Activated CD8-positive, alpha-beta memory T cell treated with anti-CD3 and anti-CD28 coated beads, Interleukin-2, amount 10 ng/mL, durations not matched to agents 7 days and 5 days (primary cell): Measurements from ENCODE around the gene FEM1B. TPM values are rescaled to one million over a fixed set of nuclear protein-coding genes. Genes with fewer than 3 reads are reported as not detected.

ENCODE experiments used
- ATAC-seq: fragments of 150-1000 bp; cut with Tn5 transposase; one replicate; pipeline ENCODE4 v1.10.0; 2021; ENCODE audit warnings: moderate library complexity
- CTCF ChIA-PET: fragments of 350-600 bp; sonication (Branson Sonifier 250); formaldehyde crosslinking; loops from one replicate; lab custom pipeline; 2021; ENCODE audit warnings: antibody characterized with exemption; lab: Charles Lee
- DNase-seq: peaks from one replicate; pipeline ENCODE4 v3.0.0-alpha.2; 2020
- H3K27ac Mint-ChIP-seq: one replicate; pipeline ENCODE4 v1.8.0; 2021; ENCODE audit warnings: mild to moderate bottlenecking, mixed read lengths
- H3K27me3 Mint-ChIP-seq: one replicate; pipeline ENCODE4 v1.8.0; 2021; ENCODE audit warnings: mixed read lengths
- H3K36me3 Mint-ChIP-seq: one replicate; pipeline ENCODE4 v1.8.0; 2021; ENCODE audit warnings: mild to moderate bottlenecking, mixed read lengths
- H3K4me1 Mint-ChIP-seq: one replicate; pipeline ENCODE4 v1.8.0; 2021; ENCODE audit warnings: mixed read lengths
- H3K4me3 Mint-ChIP-seq: one replicate; pipeline ENCODE4 v1.8.0; 2021; ENCODE audit warnings: mild to moderate bottlenecking, moderate library complexity, mixed read lengths
- H3K9me3 Mint-ChIP-seq: one replicate; pipeline ENCODE4 v1.8.0; 2022; ENCODE audit warnings: low read depth, mixed read lengths
- total RNA-seq, 2 experiments: library from RNA; stranded (reverse); gene quantifications; one replicate each; pipeline ENCODE4 v1.2.3, GENCODE V29; 2021

FEM1B gene
- total RNA-seq, 2 experiments from 2014 or later: 48.3 to 50.1 TPM

DNA sequence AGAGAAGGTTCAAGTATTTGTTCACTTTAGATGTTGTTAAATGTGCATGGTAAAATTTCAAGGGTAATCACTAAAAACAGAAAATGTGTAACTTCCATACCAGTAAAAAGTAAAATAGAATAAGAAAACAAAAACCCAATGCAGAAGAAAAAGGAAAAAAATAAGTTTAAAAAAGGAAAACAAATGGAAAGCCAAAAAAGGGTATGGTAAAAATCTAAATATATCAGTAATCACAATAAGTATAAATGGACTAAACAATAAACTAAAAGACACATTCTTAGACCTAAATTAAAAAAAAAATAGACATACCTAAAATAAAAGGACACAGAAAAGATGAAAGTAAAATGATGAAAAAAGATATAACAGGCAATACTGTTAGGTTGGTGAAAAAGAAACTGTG lies 38.5 kb upstream of the FEM1B start:
- CTCF ChIA-PET: interaction anchor here (2.9 kb wide), 1 partner anchor 14 kb away, joined by 8 read pairs; no protein-coding TSS in a partner anchor

DNA sequence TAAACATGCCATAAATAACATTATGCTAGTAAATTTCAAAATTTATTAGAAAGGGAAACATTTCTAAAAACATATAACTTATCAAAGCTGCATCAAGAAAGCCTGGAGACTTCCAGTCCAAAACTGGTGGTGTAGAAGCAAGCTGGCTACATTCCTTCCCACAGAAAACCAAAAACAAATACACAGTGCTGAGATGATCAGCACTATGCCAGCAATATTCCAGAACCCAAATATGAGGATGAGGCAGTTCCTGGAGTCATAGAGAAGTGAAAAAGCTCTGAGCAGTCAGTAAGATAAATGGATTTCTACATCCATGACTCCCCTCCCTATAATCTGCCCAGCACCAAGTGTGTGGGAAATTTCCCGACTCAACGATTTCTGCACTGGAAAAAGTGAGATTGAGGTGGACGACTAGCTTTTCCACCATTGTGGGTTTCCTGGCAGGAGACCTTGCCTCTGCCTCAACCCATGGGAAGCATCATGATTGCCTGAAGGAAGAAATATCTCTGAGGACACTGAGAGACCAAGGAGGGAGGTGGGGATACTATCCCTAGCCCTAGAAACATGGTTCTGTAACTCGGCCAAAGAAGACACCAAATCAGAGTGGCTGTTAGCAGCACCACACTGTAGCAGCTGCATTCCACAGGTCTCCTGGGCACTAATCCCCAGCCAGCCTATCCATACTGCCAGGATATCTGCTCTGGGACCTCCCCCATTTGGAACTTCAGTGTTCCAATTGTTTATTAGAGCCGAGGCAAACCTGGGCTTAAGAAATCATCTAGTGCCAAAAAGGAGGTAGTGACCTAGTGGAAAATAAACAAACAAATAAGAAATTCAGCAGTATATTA lies 36.2 kb upstream of the FEM1B start:
- CTCF ChIA-PET: interaction anchor here (2.9 kb wide), 1 partner anchor 12 kb away, joined by 8 read pairs; no protein-coding TSS in a partner anchor

More for the DNA sequence above, 38.5 kb upstream of the FEM1B start:
- DNase-seq (no peak), ATAC-seq (no peak)
- Mint-ChIP-seq H3K4me3 (no peak overlapping the region), H3K36me3 (peaks cover 1% of the 10 kb centered on the region), H3K27ac (no peak overlapping the region), H3K27me3 (peaks cover 23% of the 10 kb centered on the region), H3K9me3 (peaks cover under 1% of the 10 kb centered on the region), H3K4me1 (no peaks in the 10 kb centered on the region)

DNA sequence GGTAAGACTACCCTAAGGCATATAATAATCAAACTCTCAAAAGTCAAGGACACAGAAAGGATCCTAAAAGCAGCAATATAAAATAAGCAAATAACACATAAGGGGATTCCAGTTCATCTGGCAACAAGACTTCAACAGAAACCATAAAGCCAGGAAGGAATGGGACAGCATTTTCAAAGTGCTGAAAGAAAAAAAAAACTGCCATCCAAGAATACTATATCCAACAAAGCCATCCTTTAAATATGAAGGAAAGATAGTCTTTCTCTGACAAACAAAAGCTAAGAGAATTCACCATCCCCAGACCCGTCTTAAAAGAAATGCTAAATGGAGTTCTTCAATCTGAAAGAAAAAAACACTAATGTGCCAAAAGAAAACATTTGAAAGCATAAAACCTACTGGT lies 33.3 kb upstream of the FEM1B start:
- ATAC-seq: no peak
- H3K4me3 Mint-ChIP-seq: no peak overlapping the region
- DNase-seq: no peak
- CTCF ChIA-PET: interaction anchor here (0.6 to 1.5 kb wide), 3 partner anchors 33 to 71 kb away, joined by 3 to 8 read pairs (median 3); no protein-coding TSS in a partner anchor
- no peaks in the 10 kb centered on the region for H3K4me1 Mint-ChIP-seq
- peaks cover 1% of the 10 kb centered on the region for H3K36me3 Mint-ChIP-seq
- no peak overlapping the region for H3K27ac Mint-ChIP-seq
- H3K9me3 Mint-ChIP-seq: peaks cover 3% of the 10 kb centered on the region
- H3K27me3 Mint-ChIP-seq: peaks cover 34% of the 10 kb centered on the region

More for the DNA sequence above, 36.2 kb upstream of the FEM1B start:
- H3K27ac Mint-ChIP-seq: no peak overlapping the region
- H3K36me3 Mint-ChIP-seq: peaks cover 1% of the 10 kb centered on the region
- DNase-seq (no peak), ATAC-seq (no peak)
- H3K27me3 Mint-ChIP-seq: peaks cover 24% of the 10 kb centered on the region
- H3K4me3 Mint-ChIP-seq: no peak overlapping the region
- no peaks in the 10 kb centered on the region for H3K4me1 Mint-ChIP-seq
- H3K9me3 Mint-ChIP-seq: peaks cover 3% of the 10 kb centered on the region

DNA sequence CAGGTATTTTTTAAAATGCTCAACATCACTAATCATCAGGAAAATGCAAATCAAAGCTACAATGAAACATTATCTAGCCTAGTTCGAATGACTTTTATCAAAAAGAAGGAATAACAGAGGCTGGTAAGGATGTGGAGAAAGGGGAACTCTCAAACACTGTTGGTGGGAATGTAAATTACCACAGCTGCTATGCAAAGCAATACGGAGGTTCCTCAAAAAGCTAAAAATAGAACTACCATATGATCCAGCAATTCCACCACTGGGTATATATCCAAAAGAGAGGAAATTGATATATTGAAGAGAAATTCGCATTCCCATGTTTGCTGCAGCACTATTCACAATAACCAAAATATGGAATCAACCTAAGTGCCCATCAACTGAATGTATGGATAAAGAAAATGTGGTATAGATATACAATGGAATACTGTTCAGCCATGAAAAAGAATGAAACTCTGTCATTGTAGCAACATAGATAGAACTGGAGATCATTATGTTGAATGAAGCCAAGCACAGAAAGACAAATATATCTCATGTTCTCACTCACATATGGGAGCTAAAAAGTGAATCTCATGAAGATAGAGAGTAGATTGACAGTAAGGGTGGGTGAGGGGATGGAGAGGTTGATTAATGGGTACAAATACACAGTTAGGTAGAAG lies 28.4 kb upstream of the FEM1B start:
- Mint-ChIP-seq H3K36me3 (no peaks in the 10 kb centered on the region), H3K4me1 (no peaks in the 10 kb centered on the region), H3K27me3 (peaks cover 39% of the 10 kb centered on the region), H3K4me3 (no peak overlapping the region), H3K9me3 (peaks cover under 1% of the 10 kb centered on the region), H3K27ac (no peak overlapping the region)
- DNase-seq (no peak), ATAC-seq (no peak)
- CTCF ChIA-PET: interaction anchor here (1.4 to 5.3 kb wide), 2 partner anchors 45 to 55 kb away, joined by 4 to 90 read pairs; no protein-coding TSS in a partner anchor

DNA sequence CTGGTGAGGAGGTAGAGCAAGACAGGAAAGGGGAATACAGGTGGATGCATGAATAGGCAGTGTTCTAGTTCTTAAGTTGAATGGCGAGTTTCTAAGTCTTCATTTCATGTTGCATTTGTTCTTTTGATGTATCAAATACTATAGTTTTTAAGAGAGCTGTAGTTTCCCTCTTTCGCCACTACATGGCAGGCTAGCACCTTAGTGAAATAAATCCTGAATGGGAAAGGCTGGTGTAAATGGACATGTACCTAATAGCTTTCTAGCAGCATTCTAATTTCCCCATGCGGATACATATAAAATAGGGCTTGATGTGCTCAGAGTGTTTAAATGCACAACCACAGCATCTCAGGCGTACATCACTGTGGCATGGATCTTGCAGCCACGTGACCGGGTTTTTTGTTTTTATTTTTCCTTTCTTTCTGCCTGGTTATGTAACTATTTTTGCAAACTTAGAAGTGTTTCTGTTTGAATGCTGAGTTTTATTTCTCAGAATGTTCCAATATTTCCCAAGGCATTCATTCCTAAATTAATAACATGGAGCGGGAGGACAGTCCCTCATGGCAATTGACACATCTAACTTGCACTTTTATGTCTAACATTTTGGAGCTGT lies 24.5 kb upstream of the FEM1B start:
- H3K4me3 Mint-ChIP-seq: no peak overlapping the region
- no peak overlapping the region for H3K27ac Mint-ChIP-seq
- CTCF ChIA-PET: interaction anchor here (0.6 to 5.3 kb wide), 31 partner anchors 9 to 421 kb away, joined by 3 to 90 read pairs (median 4); partner anchors contain the start of genes CLN6, FEM1B and PIAS1

DNA sequence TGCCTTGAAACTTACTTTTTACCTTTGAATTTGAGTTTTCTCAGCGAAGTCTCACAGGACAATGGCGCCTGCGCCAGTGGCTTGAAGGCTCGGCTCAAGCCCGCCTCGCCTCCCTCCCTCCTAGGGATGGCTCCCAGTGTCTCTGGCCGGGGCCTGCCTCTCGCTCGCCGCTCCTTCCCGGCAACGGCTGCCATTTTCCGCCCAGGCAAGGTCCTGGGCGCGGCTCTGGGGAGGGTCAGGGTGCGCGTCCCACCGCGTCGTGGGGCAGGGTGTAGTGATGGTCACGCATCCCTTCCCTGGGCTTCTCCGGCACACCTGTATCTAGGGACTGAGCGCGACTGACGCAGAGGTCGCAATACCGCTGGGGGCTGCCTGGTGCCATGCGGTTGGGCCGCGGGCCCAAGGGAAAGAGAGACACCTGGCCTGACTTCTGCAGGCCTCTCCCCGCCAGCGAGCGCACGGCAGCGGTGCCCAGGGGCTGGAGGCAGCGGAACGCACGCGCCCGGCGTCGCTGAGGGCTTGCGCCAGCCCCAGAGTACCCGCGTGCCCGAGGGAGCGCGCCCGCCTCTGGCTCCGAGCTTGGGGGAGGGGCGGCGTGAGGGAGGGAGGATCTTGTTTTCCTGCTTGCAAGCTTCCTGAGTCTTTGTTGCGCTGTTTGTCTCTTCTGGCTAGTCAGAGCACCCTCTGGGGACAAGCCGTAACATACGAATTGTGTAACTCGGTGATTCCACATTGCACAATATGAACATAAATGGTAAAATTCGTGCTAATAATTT lies 20.7 kb upstream of the FEM1B start:
- DNase-seq (peak; percentile 71), ATAC-seq (peak; percentile 65)
- Mint-ChIP-seq H3K27ac (no peak overlapping the region), H3K4me3 (peak overlapping the region; percentile 47), H3K36me3 (no peaks in the 10 kb centered on the region), H3K27me3 (peaks cover 30% of the 10 kb centered on the region), H3K9me3 (no peaks in the 10 kb centered on the region), H3K4me1 (peaks cover 2% of the 10 kb centered on the region)
- CTCF ChIA-PET: interaction anchor here (0.9 kb wide), 2 partner anchors 20 to 50 kb away, joined by 4 read pairs; partner anchors contain the start of gene FEM1B

More for the DNA sequence above, 24.5 kb upstream of the FEM1B start:
- ATAC-seq: peak; percentile 78
- no peaks in the 10 kb centered on the region for H3K36me3 Mint-ChIP-seq
- no peak for DNase-seq
- H3K9me3 Mint-ChIP-seq: no peaks in the 10 kb centered on the region
- H3K4me1 Mint-ChIP-seq: peaks cover 2% of the 10 kb centered on the region
- peaks cover 40% of the 10 kb centered on the region for H3K27me3 Mint-ChIP-seq

DNA sequence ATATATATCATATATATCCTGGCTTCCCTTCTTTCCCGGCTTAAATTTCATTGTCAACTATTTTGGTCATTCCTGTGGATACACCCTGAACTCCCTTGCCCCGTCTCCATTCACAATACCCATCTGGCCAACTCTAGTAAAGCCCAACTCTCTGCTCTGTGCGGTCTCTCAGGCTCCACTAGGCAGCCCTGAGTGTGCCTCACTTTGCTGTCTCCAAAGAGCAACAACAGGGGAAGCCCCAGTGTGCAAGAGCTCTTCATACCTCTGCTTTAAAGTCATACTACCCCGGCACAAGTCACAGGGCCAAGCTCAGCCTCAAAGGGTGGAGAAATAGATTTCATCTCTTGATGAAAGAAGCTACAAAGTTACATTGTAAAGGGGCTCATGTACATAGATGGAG lies 18.9 kb upstream of the FEM1B start:
- ATAC-seq (no peak), DNase-seq (no peak)
- Mint-ChIP-seq H3K9me3 (no peaks in the 10 kb centered on the region), H3K27ac (no peak overlapping the region), H3K4me1 (peaks cover 2% of the 10 kb centered on the region), H3K4me3 (no peak overlapping the region), H3K27me3 (peaks cover 38% of the 10 kb centered on the region), H3K36me3 (no peaks in the 10 kb centered on the region)
- CTCF ChIA-PET: interaction anchor here (1.1 kb wide), 1 partner anchor 19 kb away, joined by 3 read pairs; the partner anchor contains the start of gene FEM1B

DNA sequence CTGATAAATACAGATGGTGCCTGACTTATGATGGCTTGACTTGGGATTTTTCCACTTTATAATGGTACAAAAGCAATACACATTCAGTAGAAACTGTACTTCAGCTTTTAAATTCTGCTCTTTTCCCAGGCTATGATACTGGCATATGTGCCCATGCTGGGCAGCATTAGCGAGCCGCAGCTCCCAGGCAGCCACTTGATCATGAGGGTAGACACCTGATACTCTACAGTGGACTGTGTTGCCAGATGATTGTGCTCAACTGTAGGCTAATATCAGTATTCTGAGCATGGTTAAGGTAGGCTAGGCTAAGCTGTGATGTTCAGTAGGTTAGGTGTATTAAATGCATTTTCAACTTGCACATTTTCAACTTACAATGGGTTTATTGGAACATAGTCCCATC lies 17.7 kb upstream of the FEM1B start:
- ATAC-seq (no peak), DNase-seq (no peak)
- no peak overlapping the region for H3K27ac Mint-ChIP-seq
- H3K36me3 Mint-ChIP-seq: no peaks in the 10 kb centered on the region
- peaks cover 2% of the 10 kb centered on the region for H3K4me1 Mint-ChIP-seq
- H3K27me3 Mint-ChIP-seq: peaks cover 42% of the 10 kb centered on the region
- no peaks in the 10 kb centered on the region for H3K9me3 Mint-ChIP-seq
- CTCF ChIA-PET: interaction anchor here (0.7 to 1.4 kb wide), 3 partner anchors 8 to 376 kb away, joined by 3 to 4 read pairs (median 4); no protein-coding TSS in a partner anchor
- no peak overlapping the region for H3K4me3 Mint-ChIP-seq

DNA sequence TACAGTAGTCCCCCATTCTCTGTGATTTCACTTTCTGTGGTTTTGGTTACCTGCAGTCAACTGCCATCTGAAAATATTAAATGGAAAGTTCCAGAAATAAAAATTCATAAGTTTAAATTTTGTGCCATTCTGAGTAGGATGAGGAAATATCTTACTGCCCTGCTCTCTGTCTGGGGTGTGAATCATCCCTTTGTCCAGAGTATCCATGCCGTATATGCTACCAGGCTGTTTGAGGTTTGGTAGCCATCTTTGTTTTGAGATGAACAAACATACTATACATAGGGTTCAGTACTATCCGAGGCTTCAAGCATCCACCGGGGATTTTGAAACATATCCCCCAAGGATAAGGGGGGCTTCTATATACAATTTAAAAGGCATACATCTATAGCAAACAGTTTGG lies 16.3 kb upstream of the FEM1B start:
- no peak for DNase-seq
- no peak for ATAC-seq
- CTCF ChIA-PET: interaction anchor here (1.1 kb wide), 1 partner anchor 9 kb away, joined by 4 read pairs; no protein-coding TSS in a partner anchor
- Mint-ChIP-seq H3K9me3 (no peaks in the 10 kb centered on the region), H3K27ac (no peak overlapping the region), H3K36me3 (no peaks in the 10 kb centered on the region), H3K4me1 (peaks cover 2% of the 10 kb centered on the region), H3K27me3 (peaks cover 40% of the 10 kb centered on the region), H3K4me3 (no peak overlapping the region)

DNA sequence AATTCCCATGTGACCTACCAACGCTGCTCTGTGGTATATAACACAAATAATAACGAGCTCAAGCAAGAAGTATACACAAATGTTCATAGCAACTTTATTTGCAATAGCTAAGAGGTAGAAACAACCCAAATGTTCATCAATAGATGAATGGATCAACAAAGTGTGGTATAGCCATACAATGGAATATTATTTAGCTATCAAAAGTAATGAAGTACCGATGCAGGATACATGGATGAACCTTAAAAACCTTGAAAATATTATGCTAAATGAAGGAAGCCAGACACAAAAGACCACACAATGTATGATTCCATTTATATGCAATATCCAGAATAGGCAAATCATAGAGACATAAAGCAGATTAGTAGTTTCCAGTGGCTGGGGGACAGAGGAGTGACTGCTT lies 15.6 kb upstream of the FEM1B start:
- no peak overlapping the region for H3K4me3 Mint-ChIP-seq
- CTCF ChIA-PET: interaction anchor here (1.1 kb wide), 1 partner anchor 9 kb away, joined by 4 read pairs; no protein-coding TSS in a partner anchor
- no peaks in the 10 kb centered on the region for H3K4me1 Mint-ChIP-seq
- DNase-seq (no peak), ATAC-seq (no peak)
- H3K9me3 Mint-ChIP-seq: no peaks in the 10 kb centered on the region
- peaks cover 38% of the 10 kb centered on the region for H3K27me3 Mint-ChIP-seq
- no peaks in the 10 kb centered on the region for H3K36me3 Mint-ChIP-seq
- no peak overlapping the region for H3K27ac Mint-ChIP-seq

DNA sequence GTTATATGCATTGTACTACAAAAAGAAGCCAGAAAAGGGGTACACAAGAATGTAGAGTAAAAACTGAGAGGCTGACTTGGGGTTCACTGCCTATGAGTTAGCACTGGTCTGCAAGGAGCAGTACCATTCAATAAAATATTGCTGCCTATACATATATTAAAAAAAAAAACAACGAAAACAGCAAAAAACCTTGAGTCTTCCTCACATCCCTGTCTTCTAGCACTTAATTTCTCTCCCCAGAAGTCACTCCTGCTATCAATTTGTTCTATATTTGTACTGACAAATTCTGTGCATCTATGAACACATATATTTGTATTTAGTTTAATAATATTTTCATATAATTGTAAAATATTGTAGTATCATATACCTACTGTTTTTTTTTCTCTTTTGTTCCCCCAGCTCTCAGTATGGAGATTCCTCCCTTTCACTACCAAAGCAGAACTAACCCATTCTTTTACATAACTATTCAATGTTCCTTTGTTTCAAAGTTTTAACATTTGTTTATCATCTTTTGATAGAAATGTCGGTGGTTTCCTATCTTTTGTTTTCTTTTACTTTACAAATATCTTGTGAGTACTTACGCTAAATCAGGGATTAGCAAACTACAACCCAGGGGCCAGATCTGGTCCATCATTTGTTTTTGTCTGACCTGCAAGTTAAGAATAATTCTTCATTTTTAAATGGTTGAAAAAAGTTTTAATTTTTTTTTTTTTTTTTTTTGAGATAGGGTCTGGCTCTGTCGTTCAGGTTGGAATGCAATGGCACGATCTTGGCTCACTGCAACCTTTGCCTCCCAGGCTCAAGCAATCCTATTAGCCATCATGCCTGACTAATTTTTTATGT lies 14.8 kb upstream of the FEM1B start:
- H3K27me3 Mint-ChIP-seq: peaks cover 40% of the 10 kb centered on the region
- no peak overlapping the region for H3K27ac Mint-ChIP-seq

More for the DNA sequence above, 14.8 kb upstream of the FEM1B start:
- CTCF ChIA-PET: interaction anchor here (1.1 to 1.7 kb wide), 2 partner anchors 10 to 44 kb away, joined by 4 to 6 read pairs; no protein-coding TSS in a partner anchor
- H3K9me3 Mint-ChIP-seq: no peaks in the 10 kb centered on the region
- H3K4me3 Mint-ChIP-seq: no peak overlapping the region
- DNase-seq (no peak), ATAC-seq (no peak)
- no peaks in the 10 kb centered on the region for H3K4me1 Mint-ChIP-seq
- no peaks in the 10 kb centered on the region for H3K36me3 Mint-ChIP-seq
